HG02840 (cell line): ENCODE results near the gene FAM222A.

Experiments used
- ATAC-seq: cut with Tn5 transposase; IDR thresholded peaks from one replicate; pipeline ENCODE4 v1.9.1; 2021; ENCODE audit warnings: mild to moderate bottlenecking, moderate library complexity, moderate number of reproducible peaks; ENCODE audit not compliant: unreplicated experiment, low FRiP score

FAM222A gene

DNA sequence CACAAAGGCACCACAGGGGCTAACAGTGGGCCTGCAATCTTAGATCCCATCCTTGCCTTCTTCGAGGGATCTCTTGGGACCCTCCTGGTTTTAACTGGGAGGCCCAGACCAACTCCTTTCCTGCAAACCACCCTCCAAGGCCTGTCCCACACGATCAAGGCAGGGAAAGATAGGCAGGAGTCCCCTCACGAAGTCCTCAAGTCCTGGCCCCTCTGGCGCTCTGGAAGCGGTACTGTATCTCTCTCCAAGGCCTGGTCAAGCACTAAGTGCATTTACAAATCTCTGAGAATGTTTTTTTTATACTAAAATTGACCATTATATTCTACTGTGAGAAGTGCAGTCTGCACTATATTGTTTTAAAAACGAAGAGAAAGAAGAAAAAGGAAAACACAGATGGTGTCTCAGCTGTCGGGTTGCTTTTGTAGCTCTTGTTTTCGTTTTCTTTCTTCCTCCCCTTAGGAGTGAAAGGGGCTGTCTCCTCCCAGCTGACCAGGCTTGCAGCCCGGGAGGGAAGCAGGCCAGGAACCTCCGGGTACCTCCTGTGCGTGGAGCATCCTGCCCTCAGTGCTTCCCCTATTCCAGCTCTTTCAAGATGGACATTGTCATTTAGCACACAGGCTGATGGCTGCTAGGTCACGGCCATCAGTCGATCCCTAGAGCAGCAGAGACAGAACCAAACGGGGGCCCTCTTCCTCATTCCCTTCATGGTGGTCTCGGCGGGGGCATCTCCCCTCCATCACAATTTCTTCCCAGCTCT is 56.7 kb downstream of the FAM222A start:
- ATAC-seq: no peak

DNA sequence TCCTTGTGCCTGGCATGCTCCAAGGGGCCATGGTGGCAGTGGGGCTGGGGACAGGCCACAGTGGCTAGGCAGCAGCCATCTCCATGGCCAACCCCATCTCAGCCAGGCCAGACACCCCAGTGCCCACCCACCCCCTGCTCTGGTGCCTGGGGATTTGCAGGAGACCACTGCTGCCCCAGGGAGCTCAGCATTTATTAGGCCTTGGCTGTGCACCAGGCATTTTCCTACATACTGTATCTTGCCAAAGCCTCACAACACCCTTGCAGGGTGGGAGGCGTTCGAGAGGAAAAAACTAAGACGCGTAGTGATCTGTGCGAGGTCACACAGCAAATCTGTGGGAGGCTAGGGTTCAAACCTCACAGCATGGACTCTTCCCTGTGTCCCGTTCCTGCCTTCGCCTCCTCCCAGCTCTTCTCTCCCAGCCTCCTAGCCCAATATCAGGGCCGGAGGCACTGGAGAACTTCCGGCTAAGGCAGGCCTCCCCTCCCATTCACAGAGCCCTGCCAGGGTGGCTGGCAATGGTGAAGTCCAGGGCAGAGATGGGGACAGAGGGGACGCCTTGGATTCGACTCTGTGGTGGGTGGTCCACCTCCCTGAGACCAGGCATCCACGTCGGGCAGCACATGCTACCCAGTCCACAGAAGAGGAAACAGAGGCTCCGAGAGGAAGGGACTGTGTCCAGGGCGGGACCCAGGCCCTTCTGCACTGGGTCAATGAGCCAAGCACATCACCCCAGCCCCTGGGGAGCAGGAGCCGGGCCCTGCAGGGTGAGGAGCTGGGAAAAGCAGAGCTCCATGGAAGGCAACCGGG is 57.4 kb downstream of the FAM222A start:
- no peak for ATAC-seq

DNA sequence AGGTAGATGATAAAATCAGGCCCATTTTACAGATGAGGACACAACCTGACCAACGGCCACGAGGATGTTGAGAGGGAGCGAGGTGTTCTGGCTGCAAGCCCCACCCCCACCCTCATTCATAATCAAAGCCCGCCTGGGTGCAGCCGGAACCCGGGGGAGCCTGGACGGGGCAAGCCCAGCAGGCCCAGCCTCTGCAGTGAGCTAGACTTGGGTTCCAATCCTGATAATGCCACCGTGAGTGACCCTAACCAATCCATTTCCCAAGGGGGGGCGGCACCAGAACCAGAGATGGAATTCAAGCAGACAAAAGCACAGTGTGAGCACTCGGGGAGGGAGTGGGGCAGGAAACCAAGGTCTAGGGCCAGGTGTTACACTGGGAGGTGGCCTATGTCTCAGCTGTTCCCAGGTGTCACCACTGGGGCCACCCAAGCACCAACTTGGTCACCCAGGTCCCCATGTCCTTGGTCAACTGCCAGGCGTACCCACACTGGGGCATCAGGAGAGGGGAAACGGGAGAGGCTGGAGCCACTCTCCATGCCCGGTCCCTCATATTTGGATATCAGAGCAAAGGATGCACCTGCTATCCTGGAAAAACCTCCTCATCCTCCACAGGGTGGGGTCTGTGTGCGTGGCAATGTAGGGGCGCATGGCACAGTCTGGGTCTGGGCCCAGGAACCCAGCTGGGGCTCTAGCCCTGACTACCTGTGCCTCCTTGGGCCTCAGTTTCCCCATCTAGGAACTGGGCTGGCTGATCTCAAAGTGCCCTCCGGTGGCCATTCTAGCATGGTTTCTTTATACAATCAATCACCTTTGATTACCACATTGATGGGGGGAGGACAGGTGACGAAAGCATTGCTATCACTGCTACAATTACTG is 58.4 kb downstream of the FAM222A start:
- ATAC-seq: no peak

DNA sequence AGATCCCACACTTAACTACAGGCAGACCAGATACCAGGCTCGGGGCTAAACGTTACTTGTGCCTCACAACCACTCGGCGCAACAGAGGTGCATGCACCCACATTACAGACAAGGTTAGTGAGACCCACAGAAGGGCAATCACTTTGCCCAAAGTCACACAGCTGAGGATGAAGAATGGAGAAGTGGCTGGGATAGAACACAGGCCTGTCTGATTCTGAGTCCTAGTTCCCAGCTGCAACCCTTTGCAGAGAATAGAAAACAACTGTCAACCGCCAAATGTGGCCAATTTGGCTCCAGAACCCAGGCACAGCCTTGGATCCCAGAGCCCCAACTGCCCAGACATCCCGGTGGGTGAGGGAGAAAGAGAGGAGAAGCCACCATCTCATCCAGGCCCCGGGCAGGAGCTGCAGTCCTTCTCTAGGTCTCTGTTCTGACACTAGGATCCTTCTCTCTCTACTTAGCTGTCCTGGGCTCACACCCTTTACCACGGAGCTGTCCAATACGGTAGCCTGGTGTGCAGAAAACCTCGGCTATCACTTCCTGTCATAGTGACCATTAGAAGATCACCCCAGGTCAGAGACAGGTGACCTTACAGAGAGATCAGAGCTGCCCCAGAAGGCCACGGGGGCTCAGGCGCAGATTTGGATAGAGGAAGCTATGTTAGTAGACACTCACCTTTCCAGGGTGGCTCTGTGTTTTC is 59.1 kb downstream of the FAM222A start:
- no peak for ATAC-seq

DNA sequence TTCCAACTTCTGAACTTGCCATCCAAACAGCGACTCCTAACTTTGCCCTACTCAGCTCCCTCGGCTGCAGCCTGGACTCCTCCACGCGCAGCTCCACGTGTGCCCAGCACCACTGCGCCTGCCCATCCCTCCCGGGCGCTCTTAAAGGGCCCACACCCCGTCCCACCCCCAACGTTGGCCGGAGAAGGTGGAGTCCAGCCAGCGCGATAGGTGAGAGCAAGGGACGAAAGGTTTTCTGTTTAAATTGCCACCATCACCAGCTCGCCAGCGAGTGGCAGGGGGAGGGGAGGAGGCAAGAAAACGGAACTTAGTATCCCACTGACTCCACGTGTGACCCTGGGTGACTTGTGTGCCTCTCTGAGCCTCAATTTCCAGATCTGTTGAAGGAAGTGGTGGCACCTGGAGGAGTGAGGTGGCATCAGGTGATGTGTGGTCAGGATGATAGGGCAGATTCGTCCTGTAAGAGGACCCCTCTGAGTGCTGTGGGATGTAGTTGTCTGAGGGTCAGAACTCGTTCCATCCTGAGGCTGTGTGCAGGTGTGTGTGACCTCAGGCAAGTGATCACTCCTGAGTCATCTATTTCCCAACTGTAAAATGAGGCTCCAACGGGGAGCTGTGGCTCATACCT is 59.9 kb downstream of the FAM222A start:
- no peak for ATAC-seq

DNA sequence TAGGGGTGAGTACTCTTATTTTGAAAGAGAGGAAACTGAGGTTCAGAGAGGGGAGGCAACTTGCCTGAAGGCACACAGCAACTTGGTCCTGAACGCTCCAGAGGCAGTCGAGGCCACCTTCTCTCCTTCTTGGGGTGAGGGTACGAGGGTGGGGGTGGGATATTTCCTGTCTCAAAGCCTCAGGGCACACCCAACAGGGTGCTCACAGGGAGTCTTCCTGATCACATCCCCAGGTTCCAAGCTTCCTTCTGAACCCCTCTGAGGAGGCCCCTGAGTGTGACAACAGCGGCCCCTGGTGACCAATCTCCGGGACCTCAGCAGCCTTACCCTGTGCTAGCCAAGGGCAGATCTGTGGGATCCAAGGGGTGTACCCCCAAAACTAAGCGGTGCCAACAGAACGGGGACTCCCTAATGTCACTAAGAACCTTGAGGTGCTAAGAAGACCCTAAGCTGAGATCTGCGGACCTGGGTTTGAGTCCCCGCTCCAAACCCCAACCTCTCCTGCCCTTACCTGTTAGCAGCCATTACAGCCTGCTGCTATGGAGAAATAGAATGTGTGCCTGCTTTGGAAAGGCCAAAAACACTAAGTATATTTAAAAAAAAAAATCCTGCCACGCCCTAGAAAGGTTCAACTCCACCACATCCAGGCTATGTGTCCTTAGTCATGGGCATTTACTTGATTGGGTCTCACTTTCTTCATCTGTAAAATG is 61.7 kb downstream of the FAM222A start:
- no peak for ATAC-seq

DNA sequence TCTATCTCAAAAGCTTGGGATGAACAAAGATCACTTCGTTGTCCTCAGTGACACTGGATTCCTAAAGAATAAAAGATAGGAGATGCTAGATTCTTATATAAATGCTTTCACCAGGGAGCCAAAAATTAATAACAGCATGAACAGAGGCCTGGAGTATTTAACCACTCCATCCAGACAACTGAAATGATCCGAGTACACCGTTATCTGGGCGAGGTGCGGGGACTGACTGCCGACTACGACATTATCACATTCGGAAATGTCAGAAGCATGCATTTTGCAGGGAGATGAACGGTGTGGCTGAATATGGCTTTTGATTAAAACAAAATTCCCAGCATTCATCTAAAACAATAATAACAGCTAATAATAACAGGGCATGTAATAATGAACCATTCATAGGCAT is 63.0 kb downstream of the FAM222A start:
- no peak for ATAC-seq

DNA sequence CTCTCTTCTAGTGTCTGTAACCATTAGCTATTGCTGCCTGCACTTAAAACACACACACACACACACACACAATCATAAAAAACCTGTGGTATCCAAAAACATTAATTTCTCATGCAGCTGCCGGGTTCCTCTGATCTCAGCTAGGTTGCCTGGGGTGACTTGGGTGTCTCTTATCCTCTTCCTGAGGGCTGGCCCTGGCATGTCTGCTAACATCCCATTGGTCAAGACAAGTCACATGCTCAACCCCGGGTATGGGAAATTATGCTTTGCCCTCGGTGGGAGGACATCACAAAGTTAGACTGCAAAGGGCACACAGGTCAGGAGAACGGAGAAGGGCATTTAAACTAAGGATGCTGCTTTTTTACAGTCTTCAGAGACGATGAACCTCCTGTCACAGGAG is 63.9 kb downstream of the FAM222A start:
- ATAC-seq: no peak

DNA sequence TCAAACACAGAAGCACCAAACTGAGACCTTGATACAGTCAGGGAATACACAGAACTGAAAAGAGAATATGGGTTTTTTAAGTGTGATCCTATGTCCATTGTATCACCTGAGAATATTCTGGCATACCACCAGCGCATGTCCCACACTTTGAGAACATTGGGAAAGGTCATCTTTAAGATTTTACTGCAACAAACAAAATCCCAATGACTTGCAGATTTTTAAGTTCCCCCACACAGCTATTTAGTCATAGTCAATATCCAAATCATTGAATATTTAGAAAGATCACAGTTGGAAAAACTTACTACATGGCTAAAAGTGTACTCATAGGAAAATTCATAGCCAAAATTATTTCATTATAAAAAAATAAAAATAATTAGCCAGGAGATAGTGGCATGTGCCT is 65.1 kb downstream of the FAM222A start:
- ATAC-seq: no peak

DNA sequence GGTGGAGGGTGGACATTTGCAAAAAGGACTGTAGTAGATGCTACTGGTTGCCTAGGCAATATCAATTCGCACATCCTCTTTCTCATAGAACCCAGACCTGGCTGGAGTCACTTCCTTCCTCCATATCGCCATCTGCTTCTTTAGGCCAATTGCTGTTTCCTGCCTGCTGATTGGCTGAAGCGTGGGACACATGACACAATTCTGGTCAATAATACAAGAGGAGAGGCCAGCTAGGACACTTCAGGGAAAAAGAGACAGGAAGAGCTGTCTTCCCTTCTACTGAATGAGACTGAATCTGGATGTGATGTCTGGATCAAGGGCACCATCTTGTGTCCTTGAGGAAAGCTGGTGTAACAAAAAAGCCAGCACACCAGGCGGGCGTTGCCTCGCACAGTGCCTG is 65.8 kb downstream of the FAM222A start:
- no peak for ATAC-seq

DNA sequence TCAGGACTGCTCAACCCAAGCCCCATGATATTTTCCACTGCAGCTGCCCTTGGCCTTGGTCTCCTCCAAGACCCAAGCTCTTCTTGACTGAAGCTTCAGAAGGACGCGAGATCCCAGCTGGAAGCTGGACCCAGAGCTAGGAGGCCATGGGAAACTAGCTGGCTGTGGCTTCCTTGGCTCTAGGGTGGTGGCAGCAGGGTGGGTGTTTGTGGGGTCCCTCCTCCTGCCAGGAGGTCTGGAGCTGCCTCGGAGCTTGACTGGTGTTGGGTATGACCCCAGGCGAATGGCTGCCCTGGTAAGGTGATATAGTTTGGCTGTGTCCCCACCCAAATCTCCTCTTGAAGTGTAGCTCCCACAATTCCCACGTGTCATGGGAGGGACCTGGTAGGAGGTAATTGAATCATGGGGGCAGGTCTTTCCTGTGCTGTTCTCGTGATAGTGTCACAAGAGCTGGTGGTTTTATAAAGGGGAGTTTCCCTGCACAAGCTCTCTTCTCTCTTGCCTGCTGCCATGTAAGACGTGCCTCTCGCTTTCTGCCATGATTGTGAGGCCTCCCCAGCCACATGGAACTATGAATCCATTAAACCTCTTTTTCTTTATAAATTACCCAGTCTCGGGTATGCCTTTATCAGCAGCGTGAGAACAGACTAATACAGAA is 68.2 kb downstream of the FAM222A start:
- no peak for ATAC-seq

DNA sequence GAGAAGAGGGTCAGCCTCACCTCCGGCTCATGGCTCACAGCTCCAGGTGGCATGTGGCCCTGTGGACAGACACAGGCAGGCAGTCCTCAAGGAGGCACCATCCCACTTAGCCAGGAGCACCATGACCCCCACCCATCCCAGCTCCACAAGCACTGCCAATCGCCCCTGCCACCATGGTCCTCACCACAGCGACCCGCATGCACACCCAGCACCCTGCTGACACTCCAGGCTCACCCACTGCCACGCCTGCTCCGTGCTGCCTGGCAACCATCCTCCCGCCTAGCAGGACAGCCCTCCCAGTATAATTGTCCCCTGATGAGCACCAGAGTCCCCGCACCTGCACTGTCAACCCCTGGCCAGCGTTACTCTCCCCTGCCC is 68.7 kb downstream of the FAM222A start:
- no peak for ATAC-seq

DNA sequence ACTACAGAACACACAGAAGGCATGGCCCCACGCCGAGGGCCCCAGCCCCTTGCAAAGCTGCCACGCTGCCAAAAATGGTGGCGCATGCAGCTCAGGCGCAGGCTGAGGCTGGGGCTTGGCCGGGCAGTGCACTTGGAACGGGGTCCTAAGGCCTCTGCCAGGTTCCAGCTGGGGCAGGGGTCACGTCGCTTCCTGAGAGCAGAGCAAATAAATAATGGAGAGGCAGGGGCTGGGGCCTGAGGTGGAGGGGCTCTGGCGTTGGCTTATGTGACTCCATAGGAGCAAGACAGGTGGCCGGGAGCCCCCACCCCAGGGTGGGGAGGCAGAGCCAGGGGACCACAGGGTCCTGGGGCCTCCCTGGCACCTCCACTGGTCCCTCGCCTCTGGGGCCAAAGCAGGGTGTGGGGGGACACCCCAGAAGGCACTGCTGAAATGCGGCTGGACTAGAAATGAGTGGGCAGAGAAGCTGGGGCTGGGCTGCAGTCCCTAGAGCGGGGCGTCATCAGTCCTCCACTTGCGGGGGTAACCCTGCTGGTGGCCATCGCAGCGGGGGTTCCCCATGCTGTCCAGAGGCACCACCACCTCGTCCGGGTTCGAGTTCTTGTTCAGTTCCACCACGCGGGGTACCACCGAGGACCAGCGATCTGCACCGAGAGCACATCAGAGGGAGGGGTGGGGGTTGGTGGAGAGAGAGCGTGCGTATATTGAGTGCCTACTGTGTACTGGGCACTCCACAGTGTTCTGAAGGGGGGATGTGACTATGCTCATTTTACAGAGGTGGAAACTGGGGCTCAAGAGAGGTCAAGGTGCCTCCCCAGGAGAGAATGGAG is 69.7 kb downstream of the FAM222A start:
- ATAC-seq: no peak

DNA sequence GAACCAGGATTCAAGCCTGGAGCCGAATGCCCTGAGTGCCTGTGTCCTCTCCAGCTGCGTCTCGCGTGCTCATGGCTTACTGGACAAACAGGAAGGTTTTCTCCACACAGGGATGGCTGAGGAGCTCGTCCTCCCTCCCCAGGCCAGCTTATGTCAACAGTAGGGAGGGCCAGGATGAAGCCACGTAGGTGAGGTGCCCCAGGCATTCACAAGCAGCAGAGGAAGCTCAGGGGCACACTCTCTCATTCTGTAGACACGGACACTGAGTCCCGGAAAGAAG is 70.3 kb downstream of the FAM222A start:
- ATAC-seq: no peak

DNA sequence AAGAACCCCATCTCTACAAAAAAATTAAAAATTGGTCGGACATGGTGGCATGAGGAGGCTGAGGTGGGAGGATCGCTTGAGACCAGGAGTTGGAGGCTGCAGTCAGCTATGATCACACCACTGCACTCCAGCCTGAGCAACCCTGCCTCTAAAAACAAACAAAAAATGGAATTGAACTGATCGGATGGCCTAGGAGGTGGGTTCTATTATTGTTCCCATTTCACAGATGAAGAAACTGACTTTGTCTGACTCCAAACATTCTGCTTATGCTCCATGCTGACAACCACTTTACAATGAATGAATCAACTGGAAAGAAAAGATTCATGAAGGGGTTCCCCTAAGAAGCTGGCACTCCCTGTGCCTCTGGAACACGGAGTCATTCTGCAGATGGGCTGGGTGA is 72.2 kb downstream of the FAM222A start:
- ATAC-seq: no peak

DNA sequence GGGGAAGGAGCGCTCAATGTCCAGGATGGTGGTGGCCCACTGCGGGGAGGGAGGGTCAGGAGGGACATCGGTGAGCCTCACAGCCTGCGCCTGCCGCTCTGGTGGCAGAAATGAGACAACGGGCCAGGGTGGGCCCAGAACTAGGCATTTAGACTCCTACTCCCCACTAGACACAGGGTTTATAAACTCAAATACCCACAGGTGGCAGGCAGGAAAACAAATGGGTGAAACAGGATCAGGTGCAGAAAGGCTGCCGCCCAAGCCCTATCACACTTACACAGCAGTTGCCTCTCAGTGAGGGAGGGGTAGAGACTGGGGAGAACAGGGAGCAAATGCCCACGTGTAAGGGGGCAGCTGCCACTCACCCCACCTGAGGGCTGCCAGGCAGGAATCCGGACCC is 73.2 kb downstream of the FAM222A start:
- ATAC-seq: no peak

DNA sequence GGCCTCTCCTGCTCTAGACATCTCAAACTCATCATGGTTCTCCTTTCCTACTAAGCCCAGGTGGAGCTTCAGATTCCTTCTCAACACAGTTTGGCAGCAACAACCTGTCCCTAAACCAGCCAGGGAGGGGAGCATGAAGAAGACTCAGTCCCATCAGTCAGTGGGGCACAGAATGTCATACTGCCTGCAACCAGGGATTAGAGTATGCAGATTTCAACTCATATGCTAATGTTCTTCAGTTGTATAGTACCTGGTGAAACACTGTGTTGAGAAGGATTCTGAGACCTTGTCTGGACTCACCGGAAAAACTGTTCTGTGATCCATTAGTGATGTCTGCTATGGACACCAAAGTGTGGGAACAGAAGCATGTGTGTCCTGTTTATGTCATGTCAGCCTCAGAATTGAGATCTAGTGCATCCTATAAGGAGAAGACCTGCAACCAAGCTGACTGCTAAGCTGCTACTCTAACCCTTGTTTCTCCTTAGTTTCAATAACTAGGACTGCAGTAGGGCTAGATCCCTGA is 76.0 kb downstream of the FAM222A start:
- no peak for ATAC-seq

DNA sequence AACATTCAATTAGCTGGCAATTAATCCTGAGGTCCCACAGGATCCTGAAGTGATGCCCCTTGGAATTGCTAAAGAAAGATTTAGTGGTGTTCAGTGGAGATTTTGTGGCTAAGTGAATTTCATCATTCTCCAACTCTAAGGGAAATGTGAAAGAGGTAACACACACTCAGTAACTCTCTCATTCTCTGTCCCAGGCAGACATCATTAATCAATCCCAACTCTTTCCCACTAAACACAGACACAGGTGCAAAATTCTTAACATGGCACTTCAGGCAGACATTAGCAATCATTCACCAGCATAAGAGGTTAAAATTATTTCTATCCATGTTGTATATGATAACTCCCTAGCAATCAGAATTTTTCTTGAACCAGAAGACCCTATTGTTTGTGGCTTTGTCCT is 79.4 kb downstream of the FAM222A start:
- ATAC-seq: no peak
